Inferior parietal cortex (tissue), 1 donor: Measurements from ENCODE around the gene PRKG1.
"Not testable (repeated sequence)": the region's sequence is repeated elsewhere in the genome, so short reads cannot be mapped to it uniquely, and the experiment has no call there.

Experiments used
- DNase-seq: peaks from one replicate; pipeline ENCODE4 v3.0.0-alpha.2; 2016; ENCODE audit errors: extremely low spot score

Gene PRKG1

GRCh38 chr10:51224671-51225161, 150.4 kb downstream of the PRKG1 start:
- no peak for DNase-seq

GRCh38 chr10:51227897-51228713, 153.8 kb downstream of the PRKG1 start:
- no peak for DNase-seq

GRCh38 chr10:51228714-51229100, 154.4 kb downstream of the PRKG1 start:
- no peak for DNase-seq

GRCh38 chr10:51230887-51231585, 156.7 kb downstream of the PRKG1 start:
- DNase-seq, result no peak

- DNase-seq, result no peak
Observed at GRCh38 chr10:51231754-51232153, 157.5 kb downstream of the PRKG1 start.

- DNase-seq, result no peak
Observed at GRCh38 chr10:51233337-51234100, 159.2 kb downstream of the PRKG1 start.

GRCh38 chr10:51235865-51236264, 161.6 kb downstream of the PRKG1 start:
- no peak for DNase-seq

- DNase-seq, result no peak
Observed at GRCh38 chr10:51239006-51239405, 164.7 kb downstream of the PRKG1 start.

GRCh38 chr10:51241461-51241860, 167.2 kb downstream of the PRKG1 start:
- DNase-seq, result no peak

GRCh38 chr10:51242393-51242792, 168.1 kb downstream of the PRKG1 start:
- DNase-seq, result no peak

GRCh38 chr10:51244309-51244708, 170.0 kb downstream of the PRKG1 start:
- DNase-seq, result no peak

- DNase-seq, result no peak
Observed at GRCh38 chr10:51244748-51245490, 170.6 kb downstream of the PRKG1 start.

GRCh38 chr10:51246156-51246555, 171.9 kb downstream of the PRKG1 start:
- no peak for DNase-seq

GRCh38 chr10:51250278-51250920, 176.1 kb downstream of the PRKG1 start:
- DNase-seq, result no peak

- DNase-seq, result no peak
Observed at GRCh38 chr10:51251110-51251509, 176.8 kb downstream of the PRKG1 start.

GRCh38 chr10:51255381-51255780, 181.1 kb downstream of the PRKG1 start:
- no peak for DNase-seq

- no peak for DNase-seq
Observed at GRCh38 chr10:51257511-51258248, 183.4 kb downstream of the PRKG1 start.

GRCh38 chr10:51260376-51260775, 186.1 kb downstream of the PRKG1 start:
- no peak for DNase-seq

GRCh38 chr10:51266496-51266895, 192.2 kb downstream of the PRKG1 start:
- no peak for DNase-seq

- DNase-seq, result not testable (repeated sequence)
Observed at GRCh38 chr10:51267980-51268570, 193.8 kb downstream of the PRKG1 start.
